Left colon (tissue), 2 donors: ENCODE data around the gene LEAP2. TPM values are rescaled to one million over a fixed set of nuclear protein-coding genes. Genes with fewer than 3 reads are reported as not detected.

Source experiments
- ATAC-seq: fragments of 200-7000 bp; cut with Tn5 transposase; one replicate; pipeline ENCODE4 v1.9.1; 2020; ENCODE audit warnings: mild to moderate bottlenecking, moderate library complexity
- DNase-seq, 2 donors: peaks; one replicate each; pipeline ENCODE4 v3.0.0-alpha.2; 2020
- intact Hi-C, 2 donors: fragments of 100-400 bp; cut with DNase I in 1 of 2; cut with micrococcal nuclease in 1 of 2; formaldehyde crosslinking; loops; one replicate each; pipeline versions ENCODE4 v1.11.2 to v1.14.0; 2022; cut with DNase I, micrococcal nuclease
- long read RNA-seq: library from polyadenylated mRNA; unstranded; transcript quantifications from one replicate; pipeline ENCODE4 v2.0.0, GENCODE V29; 2021
- total RNA-seq, 2 donors: library from RNA; stranded (reverse); fragmentation: NEBNext Ultra II Directional; extraction: Animal tissue kit (Norgen Biotek cat#: 25700); gene quantifications; one replicate each; pipeline ENCODE4 v1.2.1, GENCODE V29; 2021
- donor health status: DM: no; HTN: no; CAD: no.
- donor health status: DM: yes; HTN: yes; CAD: no.

The LEAP2 gene
- total RNA-seq, result 10 to 100 TPM in 1 of 2 donors, 1 to 10 TPM in 1; 2.9 to 10.7 TPM
- long read RNA-seq, partial matches to known transcripts, result 0 of 2 reads
- long read RNA-seq, other reads (novel, unspliced or antisense), result 2 of 2 reads

- intact Hi-C loops, result no loop called here
- no peak for DNase-seq
- ATAC-seq, result peak; percentile 73
Observed at GRCh38 chr5:132873119-132873929, at the start of gene LEAP2. LEAP2 (plus strand) TSS chr5:132873668; CDS start chr5:132873695, 27 bp downstream.

- intact Hi-C loops, result loop anchor here (10.0 kb wide), 2 partner anchors 60 to 440 kb away; no protein-coding TSS in a partner anchor
- DNase-seq (no peak), ATAC-seq (no peak)
Observed at GRCh38 chr5:132824426-132824825, 49.0 kb upstream of the LEAP2 start.

- ATAC-seq, result no peak
- intact Hi-C loops, result loop anchor here (10.0 kb wide), 2 partner anchors 60 to 440 kb away; no protein-coding TSS in a partner anchor
- DNase-seq, result no peak
Observed at GRCh38 chr5:132825033-132825833, 48.2 kb upstream of the LEAP2 start.

GRCh38 chr5:132825834-132826391, 47.6 kb upstream of the LEAP2 start:
- DNase-seq (no peak), ATAC-seq (no peak)
- intact Hi-C loops, result loop anchor here (10.0 kb wide), 2 partner anchors 59 to 441 kb away; no protein-coding TSS in a partner anchor

DNA sequence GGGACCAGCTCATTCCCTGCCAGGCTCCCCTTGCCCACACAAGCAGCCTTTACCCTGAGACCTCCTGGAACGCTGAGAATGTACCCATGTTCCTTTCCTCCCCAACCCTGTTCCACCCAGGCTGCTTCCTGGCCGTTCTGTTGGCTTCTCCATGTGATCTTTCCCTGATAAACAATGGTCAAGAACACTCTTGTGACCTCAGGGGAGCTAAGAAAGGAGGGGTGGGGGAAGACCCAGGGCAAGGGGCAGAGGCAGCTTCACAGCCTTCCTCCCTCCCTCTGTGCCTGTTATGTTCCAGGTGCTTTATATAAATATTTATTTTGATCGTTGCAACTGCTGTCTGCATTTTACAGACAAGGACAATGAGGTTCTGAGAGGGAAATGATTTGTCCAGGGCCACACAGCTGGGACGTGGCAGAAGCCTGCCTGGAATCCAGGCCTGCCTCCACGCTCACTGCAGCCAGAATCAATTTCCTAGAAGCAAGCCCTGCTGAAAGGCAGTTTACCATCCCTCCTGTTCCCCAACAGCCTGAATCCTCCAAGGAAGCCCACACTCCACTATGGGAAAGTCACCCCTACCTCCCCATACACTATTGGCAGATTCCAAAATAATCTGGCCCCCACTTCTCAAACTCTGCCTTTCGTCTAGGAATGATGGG, 46.9 kb upstream of the LEAP2 start:
- DNase-seq (no peak), ATAC-seq (no peak)
- intact Hi-C loops, result loop anchor here (10.0 kb wide), 2 partner anchors 58 to 442 kb away; no protein-coding TSS in a partner anchor

DNA sequence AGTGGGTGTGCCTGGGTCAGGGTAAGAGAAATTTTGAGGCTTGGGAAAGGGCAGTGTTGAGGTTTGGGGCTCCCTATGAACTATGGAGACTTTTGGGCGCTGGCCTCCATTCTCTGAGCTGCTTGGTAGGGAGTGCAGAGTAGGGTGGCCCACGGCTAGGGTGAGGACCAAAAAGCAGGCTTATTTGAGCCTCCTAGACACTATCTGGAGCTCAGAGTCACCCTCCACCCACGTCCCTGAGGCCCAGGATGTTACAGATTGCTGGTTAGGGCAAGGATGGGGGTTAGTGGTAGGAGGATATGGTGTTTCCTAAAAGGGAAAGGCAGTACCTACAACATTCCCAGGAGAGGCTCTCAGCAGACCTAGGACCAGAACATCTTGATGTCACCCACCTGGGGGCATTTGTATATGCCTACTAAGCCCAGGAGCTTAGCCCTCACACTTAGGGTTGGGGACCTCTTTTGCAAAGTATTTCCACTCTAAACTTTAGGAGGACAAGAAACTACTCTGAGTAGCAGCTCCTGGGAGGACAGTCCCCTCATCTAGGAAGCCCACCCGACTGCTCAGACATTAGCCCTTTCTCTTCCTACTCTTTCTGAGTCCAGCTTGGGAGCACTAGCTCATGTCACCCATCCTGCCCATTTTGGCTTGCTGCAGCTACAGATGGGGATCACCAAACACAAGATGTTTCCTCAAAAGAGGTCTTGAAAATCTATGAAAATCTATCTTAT, 45.4 kb upstream of the LEAP2 start:
- intact Hi-C loops, result loop anchor here (10.0 kb wide), 2 partner anchors 57 to 443 kb away; no protein-coding TSS in a partner anchor
- no peak for ATAC-seq
- no peak for DNase-seq

GRCh38 chr5:132828846-132829494, 44.5 kb upstream of the LEAP2 start:
- intact Hi-C loops, result loop anchor here (10.0 kb wide), 2 partner anchors 56 to 444 kb away; no protein-coding TSS in a partner anchor
- ATAC-seq (no peak), DNase-seq (peak in 1 of 2 donors; percentile 50)

GRCh38 chr5:132829742-132830435, 43.6 kb upstream of the LEAP2 start:
- intact Hi-C loops, result loop anchor here (10.0 kb wide), 2 partner anchors 55 to 445 kb away; no protein-coding TSS in a partner anchor
- DNase-seq, result peak; percentile 79 to 89
- peak; percentile 76 for ATAC-seq

DNA sequence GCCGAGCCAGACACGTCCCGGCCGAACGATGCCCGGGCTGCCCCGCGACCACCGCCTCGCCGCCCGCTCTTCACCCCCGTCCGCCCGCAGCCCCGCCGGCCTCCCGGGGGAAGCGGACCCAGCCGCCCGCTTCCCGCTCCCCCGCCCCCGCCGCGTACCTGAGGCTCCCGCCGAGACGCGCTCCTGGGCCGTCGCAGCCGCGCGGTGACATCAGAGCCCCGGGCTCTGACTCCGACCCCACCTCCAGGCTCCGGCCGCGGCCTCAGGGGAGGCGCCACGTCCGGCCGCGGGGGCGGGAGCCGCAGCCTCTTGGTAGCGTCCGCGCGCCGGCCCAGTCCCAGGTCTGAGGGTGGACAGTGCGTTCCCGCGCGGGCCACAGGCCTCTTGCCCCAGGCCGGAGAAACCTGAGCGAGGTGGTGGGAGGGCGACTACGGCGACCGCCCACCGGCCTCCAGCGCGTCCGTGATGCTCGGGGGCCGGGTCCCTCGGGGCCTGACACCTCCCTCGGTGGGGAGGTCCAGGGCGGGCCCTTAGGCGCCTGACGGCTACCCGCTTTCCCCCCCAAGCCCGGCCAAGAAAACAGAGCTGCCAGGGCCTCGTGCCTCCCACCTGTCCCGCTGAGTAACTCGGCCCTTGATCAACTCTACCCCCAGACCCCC, 42.9 kb upstream of the LEAP2 start, which contains the start of gene SHROOM1:
SHROOM1 (minus strand) TSS at position 212 of the 659 bp plus-strand sequence. CDS start 4,507 bp downstream, outside the sequence.
- ATAC-seq, result peak; percentile 74
- intact Hi-C loops, result no loop called here
- DNase-seq, result peak; percentile 82 to 84

DNA sequence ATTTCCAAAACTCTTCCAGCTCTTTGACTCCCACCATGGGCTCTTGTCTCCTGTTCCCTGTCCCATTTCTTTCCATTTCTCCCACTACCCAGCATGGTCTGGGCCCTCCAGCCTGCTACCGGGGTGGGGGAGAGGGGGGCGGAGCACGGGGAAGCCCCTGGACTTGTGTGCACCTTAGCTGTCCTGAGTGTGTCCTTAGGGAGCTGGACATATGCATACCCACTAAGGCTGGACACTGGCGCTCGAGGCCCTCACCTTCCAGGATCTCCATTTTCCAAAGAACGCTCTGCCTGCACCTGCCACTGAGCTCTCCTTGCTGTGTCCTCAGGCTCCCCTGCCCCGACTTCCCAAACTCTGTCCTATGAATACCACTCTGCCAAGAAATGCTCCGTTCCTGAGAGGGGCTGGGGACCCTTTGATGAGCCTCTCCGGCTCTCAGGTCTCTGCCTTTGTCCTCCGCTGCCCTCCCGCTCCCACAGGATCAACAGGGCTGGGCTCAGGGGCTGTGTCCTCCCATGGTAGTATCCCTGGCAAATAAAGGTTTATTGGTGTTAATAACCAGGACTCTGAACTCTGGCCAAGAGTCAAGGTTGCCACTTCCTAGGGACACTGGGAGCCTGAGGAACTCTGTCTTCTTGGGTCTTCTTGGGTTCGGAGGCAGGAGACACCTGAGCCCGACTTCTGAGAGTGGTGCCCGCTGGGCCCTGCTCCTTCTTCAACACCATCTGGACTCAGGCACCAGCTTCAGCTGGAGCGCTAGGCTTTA, 42.2 kb upstream of the LEAP2 start:
- peak; percentile 52 for ATAC-seq
- peak; percentile 52 to 60 for DNase-seq
- intact Hi-C loops, result no loop called here

GRCh38 chr5:132832612-132833011, 40.9 kb upstream of the LEAP2 start:
- ATAC-seq, result no peak
- DNase-seq, result no peak
- intact Hi-C loops, result no loop called here

- intact Hi-C loops, result no loop called here
- DNase-seq (no peak), ATAC-seq (no peak)
Observed at GRCh38 chr5:132834057-132834456, 39.4 kb upstream of the LEAP2 start.

GRCh38 chr5:132836852-132837251, 36.6 kb upstream of the LEAP2 start:
- DNase-seq (no peak), ATAC-seq (no peak)
- intact Hi-C loops, result no loop called here

- intact Hi-C loops, result no loop called here
- DNase-seq (peak; percentile 71 to 85), ATAC-seq (peak; percentile 82)
Observed at GRCh38 chr5:132837868-132838267, 35.6 kb upstream of the LEAP2 start.

GRCh38 chr5:132838516-132839282, 34.8 kb upstream of the LEAP2 start:
- ATAC-seq, result peak; percentile 50

More at GRCh38 chr5:132838516-132839282, 34.8 kb upstream of the LEAP2 start:
- no peak for DNase-seq
- intact Hi-C loops, result no loop called here
